ENCODE data around the gene CLEC16A. TPM values are rescaled to one million over a fixed set of nuclear protein-coding genes. Genes with fewer than 3 reads are reported as not detected.

The CLEC16A gene
- total and polyA plus RNA-seq, 9 donors: 11.5 to 18.3 (median 14.9) TPM

DNA sequence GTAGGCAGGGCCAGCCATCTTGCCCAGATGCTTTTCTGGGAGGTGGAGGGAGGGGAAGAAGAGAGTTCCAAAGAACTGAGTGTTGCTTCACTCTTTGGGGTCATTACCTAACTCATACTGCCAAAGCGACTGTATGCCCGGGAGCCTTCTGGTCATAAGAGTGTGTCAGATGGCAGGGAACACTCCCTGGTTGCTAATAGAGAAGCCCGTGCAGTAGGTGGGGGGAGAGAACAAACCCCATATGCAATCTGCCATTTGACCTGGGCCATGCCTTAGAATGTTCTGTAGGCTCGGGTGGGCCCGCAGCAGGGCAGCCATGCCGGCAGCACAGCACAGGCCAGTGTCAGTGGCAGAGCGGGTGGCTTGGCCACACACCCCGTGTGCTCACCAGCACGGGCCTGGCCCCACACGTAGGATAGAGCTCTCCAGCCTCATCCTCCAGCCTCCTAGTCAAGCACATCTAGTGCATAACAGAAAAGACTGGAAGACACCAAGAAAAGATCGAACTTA is 191.2 kb downstream of the CLEC16A start:
- 88% methylated on average over 8 of the region's 11 CpGs for WGBS (ENCODE audit: insufficient coverage)

GRCh38 chr16:11136600-11136999 is 192.2 kb downstream of the CLEC16A start:
- no peak for DNase-seq
- Histone ChIP-seq H3K27ac (ENCODE audit: low read length) (no peak overlapping the region), H3K27me3 (ENCODE audit: control insufficient read depth, insufficient read depth, low read length) (no peaks in the 10 kb centered on the region), H3K9me3 (replicated peaks; ENCODE audit: control insufficient read depth, low read depth, low read length) (no peaks in the 10 kb centered on the region), H3K4me3 (ENCODE audit: low read length) (no peak overlapping the region), H3K4me1 (ENCODE audit: control insufficient read depth, insufficient read depth, low read length) (peaks cover 49% of the 10 kb centered on the region), H3K36me3 (ENCODE audit: control insufficient read depth, insufficient read depth, low read length) (peaks cover 4% of the 10 kb centered on the region)
- 58% methylated on average over 7 of the region's 7 CpGs for WGBS (ENCODE audit: insufficient coverage)

More for the DNA sequence above, 191.2 kb downstream of the CLEC16A start:
- Histone ChIP-seq H3K27me3 (ENCODE audit: control insufficient read depth, insufficient read depth, low read length) (no peaks in the 10 kb centered on the region), H3K36me3 (ENCODE audit: control insufficient read depth, insufficient read depth, low read length) (peaks cover 4% of the 10 kb centered on the region), H3K4me3 (ENCODE audit: low read length) (no peak overlapping the region), H3K4me1 (ENCODE audit: control insufficient read depth, insufficient read depth, low read length) (peaks cover 54% of the 10 kb centered on the region), H3K27ac (ENCODE audit: low read length) (peak overlapping the region; percentile 13), H3K9me3 (replicated peaks; ENCODE audit: control insufficient read depth, low read depth, low read length) (no peaks in the 10 kb centered on the region)
- no peak for DNase-seq

GRCh38 chr16:11138022-11138768 is 193.8 kb downstream of the CLEC16A start:
- no peaks in the 10 kb centered on the region for H3K9me3 ChIP-seq (replicated peaks; ENCODE audit: control insufficient read depth, low read depth, low read length)
- peaks cover 4% of the 10 kb centered on the region for H3K36me3 ChIP-seq (ENCODE audit: control insufficient read depth, insufficient read depth, low read length)
- no peak overlapping the region for H3K27ac ChIP-seq (ENCODE audit: low read length)
- peaks cover 42% of the 10 kb centered on the region for H3K4me1 ChIP-seq (ENCODE audit: control insufficient read depth, insufficient read depth, low read length)
- no peak for DNase-seq
- WGBS (ENCODE audit: insufficient coverage): 89% methylated on average over 7 of the region's 14 CpGs
- no peak overlapping the region for H3K4me3 ChIP-seq (ENCODE audit: low read length)
- no peaks in the 10 kb centered on the region for H3K27me3 ChIP-seq (ENCODE audit: control insufficient read depth, insufficient read depth, low read length)

DNA sequence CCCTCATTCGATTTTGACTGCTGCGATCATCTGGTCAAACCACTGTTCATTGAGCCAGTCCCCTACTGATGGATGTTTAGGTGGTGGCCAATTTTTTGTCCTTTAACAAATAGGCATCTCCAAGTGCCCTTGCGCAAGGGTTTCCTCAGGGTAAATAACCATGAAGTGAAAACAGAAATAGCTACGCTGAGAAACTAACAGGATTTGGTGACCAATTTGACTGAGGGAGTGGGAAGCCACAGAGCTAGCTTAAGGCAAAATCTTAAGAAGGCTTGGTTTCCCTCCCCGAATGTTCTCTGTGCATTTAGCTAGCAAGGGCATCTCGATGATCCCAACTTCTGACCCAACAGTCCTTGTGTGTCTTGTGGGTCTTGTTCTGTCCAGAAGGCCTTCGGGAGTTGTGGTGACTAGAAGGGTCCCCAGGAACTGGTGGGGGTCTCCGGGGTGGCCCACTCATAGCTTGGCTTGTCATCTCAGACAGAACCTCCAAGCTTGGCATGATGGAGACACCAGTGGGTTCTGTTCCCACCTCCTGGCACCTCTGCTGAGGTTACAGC is 194.5 kb downstream of the CLEC16A start:
- Histone ChIP-seq H3K4me1 (ENCODE audit: control insufficient read depth, insufficient read depth, low read length) (peaks cover 41% of the 10 kb centered on the region), H3K36me3 (ENCODE audit: control insufficient read depth, insufficient read depth, low read length) (peaks cover 4% of the 10 kb centered on the region), H3K27me3 (ENCODE audit: control insufficient read depth, insufficient read depth, low read length) (no peaks in the 10 kb centered on the region), H3K4me3 (ENCODE audit: low read length) (no peak overlapping the region), H3K27ac (ENCODE audit: low read length) (peak overlapping the region; percentile 13), H3K9me3 (replicated peaks; ENCODE audit: control insufficient read depth, low read depth, low read length) (no peaks in the 10 kb centered on the region)
- no peak for DNase-seq
- 96% methylated on average over 5 of the region's 8 CpGs for WGBS (ENCODE audit: insufficient coverage)

DNA sequence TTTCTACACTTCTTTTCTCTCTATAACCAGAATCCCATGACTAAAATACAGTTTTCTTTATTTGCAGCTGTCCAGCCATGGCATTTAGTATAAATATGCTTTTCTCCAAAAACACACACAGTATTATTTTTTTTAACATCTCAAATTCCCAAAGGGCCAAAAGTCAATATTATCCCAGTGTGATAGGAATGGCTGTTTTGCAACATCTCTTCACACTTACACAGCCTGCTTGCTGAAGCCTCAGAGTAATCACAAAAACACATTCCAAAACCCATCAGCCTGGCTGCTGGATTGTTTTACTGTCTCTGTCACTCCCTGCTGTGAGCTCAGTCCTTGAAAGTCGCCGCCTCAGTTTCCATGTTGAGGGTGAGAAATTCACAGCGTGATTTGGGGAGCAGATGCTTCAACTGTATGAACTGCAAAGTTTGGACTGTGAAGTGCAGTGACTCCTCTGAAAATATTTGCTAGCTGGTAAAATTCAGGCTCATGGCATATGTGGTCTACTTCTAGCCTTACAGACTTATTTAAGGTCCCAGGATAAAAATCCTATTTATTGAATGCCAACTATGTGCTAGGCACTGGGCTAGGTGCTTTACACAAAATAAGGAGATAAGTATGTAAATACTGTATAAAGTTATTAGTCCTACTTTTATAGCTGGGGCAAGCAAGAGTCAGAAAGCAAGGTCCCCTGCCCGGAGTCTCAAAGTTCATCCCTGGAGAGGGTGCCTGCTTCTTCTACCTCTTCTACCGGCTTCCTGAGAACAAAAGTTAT is 195.1 kb downstream of the CLEC16A start:
- no peak overlapping the region for H3K4me3 ChIP-seq (ENCODE audit: low read length)
- H3K4me1 ChIP-seq (ENCODE audit: control insufficient read depth, insufficient read depth, low read length): peaks cover 41% of the 10 kb centered on the region
- H3K27me3 ChIP-seq (ENCODE audit: control insufficient read depth, insufficient read depth, low read length): no peaks in the 10 kb centered on the region
- H3K36me3 ChIP-seq (ENCODE audit: control insufficient read depth, insufficient read depth, low read length): peaks cover 4% of the 10 kb centered on the region
- no peaks in the 10 kb centered on the region for H3K9me3 ChIP-seq (replicated peaks; ENCODE audit: control insufficient read depth, low read depth, low read length)
- peak; percentile 56 for DNase-seq
- 53% methylated on average over 5 of the region's 5 CpGs for WGBS (ENCODE audit: insufficient coverage)
- peak overlapping the region; percentile 9 for H3K27ac ChIP-seq (ENCODE audit: low read length)

DNA sequence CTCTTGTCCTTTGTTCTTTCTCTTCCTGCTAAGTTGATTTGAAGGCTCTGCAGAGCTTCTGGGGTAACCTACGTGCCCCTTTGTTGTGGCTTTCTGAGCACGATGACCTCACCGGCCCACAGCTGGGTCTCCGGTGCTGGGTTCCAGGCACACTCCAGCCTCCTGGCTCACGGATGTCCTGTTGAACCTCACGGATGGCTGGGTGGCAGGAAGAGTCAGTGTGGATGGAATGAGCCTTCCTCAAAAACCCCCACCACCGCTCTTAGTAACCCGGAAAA is 195.7 kb downstream of the CLEC16A start:
- WGBS (ENCODE audit: insufficient coverage): 78% methylated on average over 3 of the region's 8 CpGs
- Histone ChIP-seq H3K4me1 (ENCODE audit: control insufficient read depth, insufficient read depth, low read length) (peaks cover 41% of the 10 kb centered on the region), H3K36me3 (ENCODE audit: control insufficient read depth, insufficient read depth, low read length) (peaks cover under 1% of the 10 kb centered on the region), H3K27me3 (ENCODE audit: control insufficient read depth, insufficient read depth, low read length) (no peaks in the 10 kb centered on the region), H3K27ac (ENCODE audit: low read length) (no peak overlapping the region), H3K4me3 (ENCODE audit: low read length) (no peak overlapping the region), H3K9me3 (replicated peaks; ENCODE audit: control insufficient read depth, low read depth, low read length) (no peaks in the 10 kb centered on the region)
- DNase-seq: no peak

DNA sequence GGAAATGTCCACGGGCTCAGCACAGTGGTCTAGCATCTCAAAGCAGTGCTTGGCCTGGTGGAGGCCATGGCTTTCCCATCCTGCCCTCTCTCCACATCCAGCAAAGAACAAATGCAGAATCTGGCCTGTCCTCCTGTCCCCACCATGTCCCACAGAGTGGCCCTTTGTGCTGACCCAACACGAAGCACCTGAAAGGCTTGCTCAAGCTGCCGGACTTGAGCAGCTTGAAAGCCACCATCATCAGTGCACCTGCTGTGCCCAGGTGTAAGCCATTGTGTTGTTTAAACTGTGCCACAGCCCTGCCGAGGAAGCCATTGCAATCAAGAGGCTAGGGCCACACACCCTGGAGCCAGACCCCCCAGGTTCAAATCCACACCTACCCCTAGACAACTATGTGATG is 196.1 kb downstream of the CLEC16A start:
- peaks cover 41% of the 10 kb centered on the region for H3K4me1 ChIP-seq (ENCODE audit: control insufficient read depth, insufficient read depth, low read length)
- no peak overlapping the region for H3K27ac ChIP-seq (ENCODE audit: low read length)
- 85% methylated on average over 4 of the region's 4 CpGs for WGBS (ENCODE audit: insufficient coverage)
- no peaks in the 10 kb centered on the region for H3K9me3 ChIP-seq (replicated peaks; ENCODE audit: control insufficient read depth, low read depth, low read length)
- DNase-seq: no peak
- no peaks in the 10 kb centered on the region for H3K36me3 ChIP-seq (ENCODE audit: control insufficient read depth, insufficient read depth, low read length)
- H3K27me3 ChIP-seq (ENCODE audit: control insufficient read depth, insufficient read depth, low read length): no peaks in the 10 kb centered on the region
- H3K4me3 ChIP-seq (ENCODE audit: low read length): no peak overlapping the region

DNA sequence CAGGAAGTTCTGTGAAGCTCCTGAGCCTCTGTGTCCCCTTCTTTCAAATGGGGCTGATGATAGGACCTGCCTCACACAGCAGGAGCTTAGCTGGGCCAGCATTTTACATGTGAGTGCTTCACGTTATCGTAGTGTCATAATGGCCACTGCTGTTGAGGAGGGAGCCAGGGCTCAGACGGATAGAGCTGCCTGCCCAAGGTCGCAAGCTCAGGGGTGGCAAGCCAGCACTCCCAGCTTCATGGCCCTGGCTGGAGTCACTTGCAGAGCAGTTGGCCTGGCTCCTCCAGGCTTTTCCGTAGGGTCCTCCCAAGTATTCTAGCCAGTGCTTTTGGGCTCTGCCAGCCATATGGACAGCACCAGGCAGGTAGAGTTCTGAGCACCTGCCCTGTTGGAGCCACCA is 196.5 kb downstream of the CLEC16A start:
- Histone ChIP-seq H3K9me3 (replicated peaks; ENCODE audit: control insufficient read depth, low read depth, low read length) (no peaks in the 10 kb centered on the region), H3K4me3 (ENCODE audit: low read length) (no peak overlapping the region), H3K36me3 (ENCODE audit: control insufficient read depth, insufficient read depth, low read length) (no peaks in the 10 kb centered on the region), H3K4me1 (ENCODE audit: control insufficient read depth, insufficient read depth, low read length) (peaks cover 40% of the 10 kb centered on the region), H3K27me3 (ENCODE audit: control insufficient read depth, insufficient read depth, low read length) (no peaks in the 10 kb centered on the region), H3K27ac (ENCODE audit: low read length) (no peak overlapping the region)
- WGBS (ENCODE audit: insufficient coverage): 80% methylated on average over 5 of the region's 5 CpGs
- DNase-seq: no peak

DNA sequence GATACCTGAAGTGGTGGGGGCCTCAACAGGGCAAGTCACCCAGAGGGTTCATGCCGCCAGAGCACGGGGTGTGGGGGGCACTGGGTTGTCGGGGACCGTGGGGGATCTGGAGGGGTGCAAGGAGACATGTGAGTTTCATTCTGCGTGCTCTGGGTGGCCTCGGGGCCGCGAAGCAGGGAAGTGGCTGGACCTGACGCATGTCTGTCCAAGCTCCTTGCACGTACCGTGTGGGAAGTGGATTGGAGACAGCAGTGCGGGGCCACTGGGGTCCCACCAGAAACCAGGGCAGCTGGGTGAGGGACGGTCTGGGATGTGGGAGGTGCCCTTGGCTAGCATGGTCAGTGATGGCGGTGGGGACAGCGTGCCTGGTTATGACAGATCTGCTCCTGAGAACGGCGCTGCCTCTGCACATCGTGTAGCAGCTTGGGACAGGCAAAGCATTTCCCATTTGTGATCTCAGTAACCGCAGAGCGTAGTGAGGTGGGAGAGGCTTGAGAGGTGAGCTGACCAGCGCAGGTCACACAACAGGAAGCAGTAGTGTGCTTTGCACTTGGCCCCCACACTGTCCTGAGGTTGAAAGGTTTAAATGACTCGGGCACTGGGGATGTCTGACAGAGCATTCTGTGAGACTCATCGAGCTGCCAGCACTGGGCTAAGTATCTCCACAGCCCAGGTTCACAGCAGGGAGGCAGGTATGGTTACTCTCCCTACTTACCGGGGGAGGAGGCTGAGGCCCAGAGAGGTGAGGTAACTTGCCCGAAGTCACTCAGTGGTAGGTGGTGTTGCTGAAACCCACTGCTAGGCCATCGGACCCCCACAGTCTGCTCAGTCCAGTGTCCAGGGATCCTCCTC is 197.3 kb downstream of the CLEC16A start:
- WGBS (ENCODE audit: insufficient coverage): 93% methylated on average over 24 of the region's 26 CpGs
- no peaks in the 10 kb centered on the region for H3K27me3 ChIP-seq (ENCODE audit: control insufficient read depth, insufficient read depth, low read length)
- DNase-seq: no peak
- no peak overlapping the region for H3K27ac ChIP-seq (ENCODE audit: low read length)
- peaks cover 35% of the 10 kb centered on the region for H3K4me1 ChIP-seq (ENCODE audit: control insufficient read depth, insufficient read depth, low read length)
- H3K4me3 ChIP-seq (ENCODE audit: low read length): no peak overlapping the region
- no peaks in the 10 kb centered on the region for H3K9me3 ChIP-seq (replicated peaks; ENCODE audit: control insufficient read depth, low read depth, low read length)
- no peaks in the 10 kb centered on the region for H3K36me3 ChIP-seq (ENCODE audit: control insufficient read depth, insufficient read depth, low read length)

DNA sequence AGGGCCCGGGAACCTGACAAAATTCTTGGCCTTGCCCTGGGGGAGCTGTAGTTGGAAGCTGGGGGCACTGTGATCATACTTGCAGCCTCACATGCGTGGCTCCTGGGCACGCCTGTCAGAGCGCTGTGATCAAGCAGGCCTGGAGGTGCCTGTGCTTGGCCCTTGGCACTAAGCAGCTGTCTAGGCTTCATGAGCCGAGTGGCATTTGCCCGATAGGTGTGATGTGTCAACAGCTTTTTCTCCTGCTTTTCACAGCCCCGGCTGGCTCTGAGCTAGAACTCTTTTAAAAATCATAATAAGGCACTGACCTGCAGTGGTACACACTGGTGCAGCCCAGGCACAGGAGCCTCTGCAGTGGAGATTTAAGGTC is 197.9 kb downstream of the CLEC16A start:
- WGBS (ENCODE audit: insufficient coverage): 92% methylated on average over 4 of the region's 7 CpGs
- no peak overlapping the region for H3K27ac ChIP-seq (ENCODE audit: low read length)
- H3K9me3 ChIP-seq (replicated peaks; ENCODE audit: control insufficient read depth, low read depth, low read length): no peaks in the 10 kb centered on the region
- peaks cover 36% of the 10 kb centered on the region for H3K4me1 ChIP-seq (ENCODE audit: control insufficient read depth, insufficient read depth, low read length)
- no peaks in the 10 kb centered on the region for H3K27me3 ChIP-seq (ENCODE audit: control insufficient read depth, insufficient read depth, low read length)
- no peak for DNase-seq
- no peak overlapping the region for H3K4me3 ChIP-seq (ENCODE audit: low read length)
- no peaks in the 10 kb centered on the region for H3K36me3 ChIP-seq (ENCODE audit: control insufficient read depth, insufficient read depth, low read length)

Data from muscle of leg (tissue), 11 donors.